Upper lobe of right lung (tissue), 1 donor: ENCODE measurements around the gene TBK1. TPM values are rescaled to one million over a fixed set of nuclear protein-coding genes. Genes with fewer than 3 reads are reported as not detected.
"Not testable (repeated sequence)": the region's sequence is repeated elsewhere in the genome, so short reads cannot be mapped to it uniquely, and the experiment has no call there.

Source experiments
- ATAC-seq: fragments of 200-7000 bp; cut with Tn5 transposase; one replicate; pipeline ENCODE4 v1.9.1; 2020; ENCODE audit warnings: mild to moderate bottlenecking, moderate library complexity
- DNase-seq: peaks from one replicate; pipeline ENCODE4 v3.0.0-alpha.2; 2020
- H3K27ac ChIP-seq: fragments of 200-600 bp; one replicate; pipeline ENCODE4 v1.8.0; 2022
- H3K27me3 ChIP-seq: fragments of 200-600 bp; one replicate; pipeline ENCODE4 v1.8.0; 2022; ENCODE audit warnings: mild to moderate bottlenecking
- H3K36me3 ChIP-seq: fragments of 200-600 bp; one replicate; pipeline ENCODE4 v1.8.0; 2022
- H3K4me1 ChIP-seq: fragments of 200-600 bp; one replicate; pipeline ENCODE4 v1.8.0; 2022
- H3K4me3 ChIP-seq: fragments of 200-600 bp; one replicate; pipeline ENCODE4 v1.8.0; 2022; ENCODE audit warnings: mild to moderate bottlenecking
- H3K9me3 ChIP-seq: fragments of 200-600 bp; one replicate; pipeline ENCODE4 v1.8.0; 2022
- intact Hi-C: fragments of 100-400 bp; cut with DNase I; formaldehyde crosslinking; loops from one replicate; pipeline ENCODE4 v1.11.0; 2022
- total RNA-seq: library from RNA; stranded (reverse); fragmentation: NEBNext Ultra II Directional; extraction: Animal tissue kit (Norgen Biotek cat#: 25700); gene quantifications from one replicate; pipeline ENCODE4 v1.2.1, GENCODE V29; 2021
- TF ChIP-seq, protein P1 (sequence below): fragments of 200-600 bp; IDR thresholded peaks from one replicate; pipeline ENCODE4 v1.8.0; 2022; ENCODE audit warnings: antibody characterized with exemption
- donor health status: DM: no; HTN: yes; CAD: no; lungs with severe emphysema.

TBK1 gene
- total RNA-seq, 1 donor from 2014 or later: 28.2 TPM

DNA sequence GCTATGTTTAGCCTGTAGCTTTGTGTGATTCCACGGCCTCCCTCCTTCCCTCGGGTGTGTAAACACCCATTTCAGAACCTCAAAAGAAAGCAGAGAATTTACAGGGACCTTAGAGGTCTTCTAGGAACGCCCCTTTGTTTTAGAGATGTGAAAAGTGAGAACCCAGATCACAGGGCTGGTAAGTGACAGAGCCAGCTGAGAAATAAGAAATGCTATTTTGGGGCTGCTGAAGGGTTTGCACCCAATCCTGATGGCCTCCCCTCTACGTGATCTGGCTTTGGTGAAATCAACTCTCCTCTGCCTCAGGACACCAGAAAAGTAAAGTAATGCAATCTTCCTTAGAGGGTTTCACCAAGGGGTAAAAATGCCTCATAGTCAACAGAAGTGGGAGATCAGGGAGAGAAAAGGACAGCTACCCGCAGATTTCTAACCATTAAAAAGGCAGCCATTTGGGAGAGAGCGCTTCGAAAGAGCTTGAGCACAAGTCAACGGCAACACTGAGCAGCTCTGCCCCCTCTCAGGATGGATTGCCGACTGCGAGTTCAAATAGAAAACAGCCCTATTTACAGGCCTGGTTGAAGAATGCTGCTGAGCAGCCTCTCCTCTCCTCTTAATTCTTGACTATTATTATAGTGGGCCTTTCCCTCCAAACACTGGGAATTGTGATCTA is 79.9 kb downstream of the TBK1 start:
- no peak for DNase-seq
- intact Hi-C loops: no loop called here
- TF ChIP-seq, protein P1, sequence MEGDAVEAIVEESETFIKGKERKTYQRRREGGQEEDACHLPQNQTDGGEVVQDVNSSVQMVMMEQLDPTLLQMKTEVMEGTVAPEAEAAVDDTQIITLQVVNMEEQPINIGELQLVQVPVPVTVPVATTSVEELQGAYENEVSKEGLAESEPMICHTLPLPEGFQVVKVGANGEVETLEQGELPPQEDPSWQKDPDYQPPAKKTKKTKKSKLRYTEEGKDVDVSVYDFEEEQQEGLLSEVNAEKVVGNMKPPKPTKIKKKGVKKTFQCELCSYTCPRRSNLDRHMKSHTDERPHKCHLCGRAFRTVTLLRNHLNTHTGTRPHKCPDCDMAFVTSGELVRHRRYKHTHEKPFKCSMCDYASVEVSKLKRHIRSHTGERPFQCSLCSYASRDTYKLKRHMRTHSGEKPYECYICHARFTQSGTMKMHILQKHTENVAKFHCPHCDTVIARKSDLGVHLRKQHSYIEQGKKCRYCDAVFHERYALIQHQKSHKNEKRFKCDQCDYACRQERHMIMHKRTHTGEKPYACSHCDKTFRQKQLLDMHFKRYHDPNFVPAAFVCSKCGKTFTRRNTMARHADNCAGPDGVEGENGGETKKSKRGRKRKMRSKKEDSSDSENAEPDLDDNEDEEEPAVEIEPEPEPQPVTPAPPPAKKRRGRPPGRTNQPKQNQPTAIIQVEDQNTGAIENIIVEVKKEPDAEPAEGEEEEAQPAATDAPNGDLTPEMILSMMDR: no peak

DNA sequence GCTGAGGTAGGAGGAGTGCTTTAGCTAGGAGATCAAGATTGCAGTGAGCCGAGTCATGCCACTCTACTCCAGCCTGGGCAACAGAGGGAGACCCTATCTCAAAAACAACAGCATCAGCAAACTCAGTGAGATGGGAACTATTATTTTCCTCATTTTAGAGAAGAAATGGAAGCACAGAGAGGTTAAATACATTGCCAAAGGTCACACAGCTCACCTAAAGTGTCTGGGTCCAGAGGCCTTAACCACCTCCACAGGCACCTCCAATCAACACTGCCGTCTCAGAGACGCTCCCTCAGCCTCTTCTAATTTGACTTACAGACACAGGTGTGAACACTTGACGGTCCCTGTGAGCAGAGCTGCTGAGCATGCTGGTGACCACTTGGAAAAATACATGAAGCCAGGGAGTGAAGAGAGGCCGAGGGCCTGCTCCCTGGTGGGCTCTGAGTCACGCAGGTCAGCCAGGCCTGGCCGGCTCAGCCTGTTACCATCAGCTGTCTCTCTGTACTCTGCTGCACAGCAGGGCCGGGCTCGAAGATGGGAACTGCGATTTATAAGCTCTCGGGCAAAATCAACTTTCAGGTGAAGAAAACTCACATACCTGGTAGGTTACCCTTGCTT is 80.9 kb downstream of the TBK1 start:
- Histone ChIP-seq H3K27me3 (no peaks in the 10 kb centered on the region), H3K4me3 (no peak overlapping the region), H3K9me3 (no peaks in the 10 kb centered on the region), H3K36me3 (no peaks in the 10 kb centered on the region), H3K4me1 (no peaks in the 10 kb centered on the region), H3K27ac (no peak overlapping the region)
- intact Hi-C loops: no loop called here
- no peak for ATAC-seq
- TF ChIP-seq, protein P1: no peak
- DNase-seq: no peak

More for the DNA sequence above, 79.9 kb downstream of the TBK1 start:
- no peaks in the 10 kb centered on the region for H3K36me3 ChIP-seq
- no peak overlapping the region for H3K27ac ChIP-seq
- no peak for ATAC-seq
- no peaks in the 10 kb centered on the region for H3K4me1 ChIP-seq
- H3K27me3 ChIP-seq: no peaks in the 10 kb centered on the region
- H3K4me3 ChIP-seq: no peak overlapping the region
- no peaks in the 10 kb centered on the region for H3K9me3 ChIP-seq

DNA sequence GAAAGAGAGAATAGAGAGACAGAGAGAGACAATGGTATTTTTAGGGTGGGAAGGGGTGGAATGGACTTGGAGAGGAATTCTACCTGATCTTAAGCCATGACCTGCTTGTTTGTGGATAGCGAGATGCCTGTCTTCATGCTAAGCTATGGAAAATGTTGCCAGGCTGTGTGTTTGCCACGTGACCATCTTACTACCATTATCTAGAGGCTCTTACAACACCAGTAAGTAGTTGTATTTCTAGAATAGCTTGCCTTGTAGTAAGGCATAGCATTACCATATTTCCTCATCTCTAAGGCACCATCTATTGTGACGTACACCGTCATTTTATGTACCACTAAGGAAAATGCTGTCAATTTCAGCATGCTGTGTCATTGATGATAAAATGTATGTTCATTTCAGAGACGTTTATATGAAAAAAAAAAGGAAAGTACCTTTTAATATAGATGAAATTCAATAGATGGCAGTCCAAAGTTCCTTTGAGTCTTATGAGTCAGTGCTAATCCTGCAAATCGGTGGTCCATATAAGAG is 82.8 kb downstream of the TBK1 start:
- ATAC-seq (no peak), DNase-seq (no peak)
- no peaks in the 10 kb centered on the region for H3K36me3 ChIP-seq
- no peaks in the 10 kb centered on the region for H3K27me3 ChIP-seq
- TF ChIP-seq, protein P1: no peak
- H3K4me3 ChIP-seq: no peak overlapping the region
- intact Hi-C loops: no loop called here
- no peak overlapping the region for H3K27ac ChIP-seq
- no peaks in the 10 kb centered on the region for H3K4me1 ChIP-seq
- no peaks in the 10 kb centered on the region for H3K9me3 ChIP-seq

DNA sequence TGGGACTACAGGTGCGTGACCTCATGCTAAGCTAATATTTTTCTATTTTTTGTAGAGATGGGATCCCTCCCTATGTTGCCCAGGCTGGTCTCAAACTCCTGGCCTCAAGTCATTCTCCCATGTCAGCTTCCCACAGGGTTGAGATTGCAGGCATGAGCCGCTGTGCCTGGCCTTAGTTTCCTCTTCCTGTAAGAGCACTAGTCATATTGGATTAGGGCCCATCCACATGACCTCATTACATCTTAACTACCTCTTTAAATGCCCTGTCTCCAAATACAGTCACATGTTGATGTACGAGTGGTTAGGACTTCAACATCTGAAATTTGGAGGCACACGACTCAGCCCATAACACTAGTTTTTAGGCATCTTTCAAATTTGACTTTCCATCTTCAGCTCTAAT is 86.2 kb downstream of the TBK1 start:
- intact Hi-C loops: no loop called here
- Histone ChIP-seq H3K4me1 (no peaks in the 10 kb centered on the region), H3K9me3 (no peaks in the 10 kb centered on the region), H3K27me3 (peaks cover 4% of the 10 kb centered on the region), H3K36me3 (no peaks in the 10 kb centered on the region), H3K27ac (no peak overlapping the region), H3K4me3 (no peak overlapping the region)
- DNase-seq (no peak), ATAC-seq (peak; percentile 49)
- TF ChIP-seq, protein P1: no peak

DNA sequence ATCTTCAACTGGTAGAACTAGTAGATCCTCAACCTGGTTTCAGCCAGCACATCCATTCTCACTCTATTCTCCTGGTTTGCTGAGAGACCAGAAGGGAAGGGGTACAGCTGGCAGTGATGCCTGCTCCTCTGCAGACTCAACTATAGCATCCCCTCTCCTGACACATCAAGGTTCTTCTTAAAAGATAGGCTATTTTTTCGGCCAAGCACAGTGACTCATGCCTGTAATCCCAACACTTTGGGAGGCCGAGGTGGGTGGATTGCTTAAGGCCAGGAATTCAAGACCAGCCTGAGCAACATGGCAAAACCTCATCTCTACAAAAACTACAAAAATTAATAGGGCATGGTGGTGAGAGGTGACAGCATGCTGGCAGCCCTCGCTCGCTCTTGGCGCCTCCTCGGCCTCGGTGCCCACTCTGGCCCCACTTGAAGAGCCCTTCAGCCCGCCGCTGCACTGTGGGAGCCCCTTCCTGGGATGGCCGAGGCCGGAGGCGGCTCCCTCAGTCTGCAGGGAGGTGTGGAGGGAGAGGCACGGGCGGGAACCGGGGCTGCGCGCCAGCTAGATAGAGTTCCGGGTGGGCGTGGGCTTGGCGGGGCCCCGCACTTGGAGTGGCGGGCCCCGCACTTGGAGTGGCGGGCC is 90.6 kb downstream of the TBK1 start:
- H3K4me3 ChIP-seq, H3K36me3 ChIP-seq, DNase-seq, H3K27ac ChIP-seq, ATAC-seq, H3K27me3 ChIP-seq, H3K4me1 ChIP-seq, H3K9me3 ChIP-seq, intact Hi-C loops: not testable (repeated sequence)
